ENCODE measurements around the gene RAP2B. TPM values are rescaled to one million over a fixed set of nuclear protein-coding genes. Genes with fewer than 3 reads are reported as not detected.

RAP2B gene
- total RNA-seq, 1 experiment from 2014 or later: 18.2 TPM

- Histone ChIP-seq H3K14ac (ENCODE audit: insufficient read depth, low read length) (no peak overlapping the region), H4K8ac (replicated peaks; ENCODE audit: insufficient read length, low read depth, low read length) (no peak overlapping the region), H3K4me1 (ENCODE audit: insufficient read depth, low read length) (no peaks in the 10 kb centered on the region), H2BK5ac (ENCODE audit: insufficient read length, low read length) (no peak overlapping the region), H3K23me2 (ENCODE audit: insufficient read length, low read depth, low read length, poor library complexity, severe bottlenecking) (no peaks in the 10 kb centered on the region), H3T11ph (ENCODE audit: low read length) (no peak overlapping the region), H2BK20ac (ENCODE audit: low read depth, low read length, poor library complexity, severe bottlenecking) (no peak overlapping the region), H4K5ac (ENCODE audit: insufficient read length, low read depth, low read length) (no peak overlapping the region), H3K79me2 (ENCODE audit: insufficient read depth, low read length) (no peaks in the 10 kb centered on the region), H3K27ac (ENCODE audit: insufficient read length, low read depth, low read length) (no peak overlapping the region), H2AK5ac (ENCODE audit: insufficient read length, low read length) (no peak overlapping the region), H4K20me1 (ENCODE audit: control insufficient read depth, insufficient read depth, insufficient read length) (no peaks in the 10 kb centered on the region), H3K23ac (ENCODE audit: insufficient read length, low read depth, low read length) (no peak overlapping the region), H3K4ac (ENCODE audit: low read depth, low read length) (no peak overlapping the region), H3K9ac (ENCODE audit: extremely low read depth, insufficient read length, low read length) (no peak overlapping the region), H3K27me3 (ENCODE audit: insufficient read depth, low read length) (no peaks in the 10 kb centered on the region), H3K79me1 (ENCODE audit: insufficient read depth, low read depth, low read length, poor library complexity, severe bottlenecking) (no peaks in the 10 kb centered on the region), H3K9me3 (ENCODE audit: control insufficient read depth, low read depth, low read length) (no peaks in the 10 kb centered on the region), H3K56ac (ENCODE audit: insufficient read length, low read depth, low read length) (no peak overlapping the region), H2BK15ac (ENCODE audit: low read depth, low read length) (no peak overlapping the region), H2BK12ac (ENCODE audit: insufficient read length, low read depth, low read length) (no peak overlapping the region), H3K4me2 (ENCODE audit: insufficient read depth, insufficient read length, low read length) (no peak overlapping the region), H2AFZ (ENCODE audit: low read length) (no peak overlapping the region), H2BK120ac (ENCODE audit: low read depth, low read length, poor library complexity, severe bottlenecking) (no peak overlapping the region), H4K91ac (ENCODE audit: insufficient read length, low read depth, low read length) (no peak overlapping the region), H3K18ac (ENCODE audit: insufficient read length, low read depth, low read length) (no peak overlapping the region)
- no peaks in the 10 kb centered on the region for H3K36me3 Mint-ChIP-seq (ENCODE audit: insufficient read depth in 1 of 3, low read depth in 3 of 3)
- H3K27ac Mint-ChIP-seq: no peak overlapping the region
- no peaks in the 10 kb centered on the region for H3K4me1 Mint-ChIP-seq
- no peak overlapping the region for H3K4me3 Mint-ChIP-seq
- no peak for TF ChIP-seq CTCF (conservative IDR thresholded peaks at IDR 0.05)
- H3K9me3 Mint-ChIP-seq: no peaks in the 10 kb centered on the region
- DNase-seq: no peak
- no peaks in the 10 kb centered on the region for H3K27me3 Mint-ChIP-seq (ENCODE audit: low read depth)
Observed at GRCh38 chr3:153145454-153145853, 16.6 kb upstream of the RAP2B start.

Data from H9 (cell line).